Measurements from ENCODE around the gene ATP11A. TPM values are rescaled to one million over a fixed set of nuclear protein-coding genes. Genes with fewer than 3 reads are reported as not detected.

Gene ATP11A
- total and polyA plus RNA-seq, 7 donors = 3.9 to 48.6 (median 26.4) TPM

DNA sequence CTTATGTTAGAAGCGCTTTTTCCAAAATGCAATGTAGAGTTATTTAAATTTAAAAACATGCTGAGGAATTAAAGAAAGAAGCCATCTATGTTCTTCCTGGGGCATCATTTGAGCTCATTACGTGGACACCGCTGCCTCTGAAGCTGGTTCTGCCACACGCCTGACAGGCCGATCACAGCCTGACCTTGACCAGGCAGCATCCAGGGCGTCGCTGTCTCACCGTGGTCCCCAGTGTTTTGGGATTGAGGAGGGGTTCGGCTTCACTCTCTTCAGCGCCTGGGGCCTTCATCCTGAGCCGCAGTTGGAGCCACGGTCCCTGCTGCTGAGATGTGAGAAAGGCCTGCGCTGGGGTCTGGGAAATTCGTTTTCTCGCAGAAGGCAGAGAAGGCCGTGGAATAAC, 64.0 kb downstream of the ATP11A start:
- no peak for ATAC-seq
- Histone ChIP-seq H3K4me3 (no peak overlapping the region), H3K36me3 (ENCODE audit: insufficient read depth in 1 of 2, low read depth in 1 of 2) (no peaks in the 10 kb centered on the region), H3K27ac (no peak overlapping the region), H3K27me3 (ENCODE audit: insufficient read depth in 3 of 3, low read length in 2 of 3) (no peaks in the 10 kb centered on the region), H3K9me3 (no peaks in the 10 kb centered on the region), H3K4me1 (no peaks in the 10 kb centered on the region)
- WGBS, 3 donors = 92 to 96% (median 93%) methylated on average over 16 of the region's 16 CpGs
- intact Hi-C loops (cut with DNase I) = no loop called here
- TF ChIP-seq CTCF (IDR thresholded peaks at IDR 0.05) = no peak
- peak in 1 of 2 donors; percentile 23 for DNase-seq

GRCh38 chr13:112754281-112755025, 64.6 kb downstream of the ATP11A start:
- no peak for TF ChIP-seq CTCF (IDR thresholded peaks at IDR 0.05)
- no peaks in the 10 kb centered on the region for H3K27me3 ChIP-seq (ENCODE audit: insufficient read depth in 3 of 3, low read length in 2 of 3)
- H3K4me3 ChIP-seq = no peak overlapping the region
- no peaks in the 10 kb centered on the region for H3K9me3 ChIP-seq
- no peaks in the 10 kb centered on the region for H3K4me1 ChIP-seq
- H3K27ac ChIP-seq = no peak overlapping the region
- DNase-seq = peak in 1 of 2 donors; percentile 30
- no peak for ATAC-seq
- WGBS, 3 donors = 92 to 94% (median 94%) methylated on average over 29 of the region's 29 CpGs
- H3K36me3 ChIP-seq (ENCODE audit: insufficient read depth in 1 of 2, low read depth in 1 of 2) = no peaks in the 10 kb centered on the region
- intact Hi-C loops (cut with DNase I) = no loop called here

GRCh38 chr13:112755331-112755730, 65.5 kb downstream of the ATP11A start:
- no peaks in the 10 kb centered on the region for H3K4me1 ChIP-seq
- no peak overlapping the region for H3K27ac ChIP-seq
- WGBS, 3 donors = 93% methylated on average over 15 of the region's 15 CpGs
- H3K4me3 ChIP-seq = no peak overlapping the region
- TF ChIP-seq CTCF (IDR thresholded peaks at IDR 0.05) = no peak
- H3K36me3 ChIP-seq (ENCODE audit: insufficient read depth in 1 of 2, low read depth in 1 of 2) = no peaks in the 10 kb centered on the region
- ATAC-seq (no peak), DNase-seq (peak in 1 of 2 donors; percentile 46)
- H3K9me3 ChIP-seq = no peaks in the 10 kb centered on the region
- no peaks in the 10 kb centered on the region for H3K27me3 ChIP-seq (ENCODE audit: insufficient read depth in 3 of 3, low read length in 2 of 3)
- intact Hi-C loops (cut with DNase I) = no loop called here

DNA sequence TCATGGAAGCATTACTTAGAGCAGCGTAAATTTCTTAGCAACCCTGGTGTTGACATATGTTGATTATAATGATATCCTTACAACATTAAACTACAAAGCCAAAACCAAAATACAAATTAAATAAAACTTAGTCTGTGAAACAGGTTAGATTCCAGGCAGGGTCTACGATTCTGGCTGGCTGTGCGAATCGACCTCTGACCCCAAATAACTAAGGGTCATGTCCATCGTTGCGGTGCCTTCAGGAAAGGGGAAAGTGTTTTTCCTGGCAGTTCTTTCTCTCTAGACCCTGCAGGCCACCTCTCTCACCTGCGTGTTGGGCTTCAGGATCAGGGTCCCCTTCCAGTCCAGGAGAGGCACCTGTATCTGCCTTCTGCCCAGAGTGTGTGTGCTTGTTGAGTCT, 66.2 kb downstream of the ATP11A start:
- Histone ChIP-seq H3K27me3 (ENCODE audit: insufficient read depth in 3 of 3, low read length in 2 of 3) (no peaks in the 10 kb centered on the region), H3K4me1 (no peaks in the 10 kb centered on the region), H3K4me3 (no peak overlapping the region), H3K36me3 (ENCODE audit: insufficient read depth in 1 of 2, low read depth in 1 of 2) (no peaks in the 10 kb centered on the region), H3K9me3 (no peaks in the 10 kb centered on the region), H3K27ac (no peak overlapping the region)
- intact Hi-C loops (cut with DNase I) = no loop called here
- no peak for ATAC-seq
- no peak for TF ChIP-seq CTCF (IDR thresholded peaks at IDR 0.05)
- peak in 1 of 2 donors; percentile 6 for DNase-seq
- 88 to 94% (median 92%) methylated on average over 7 of the region's 7 CpGs for WGBS, 3 donors

GRCh38 chr13:112756511-112756966, 66.7 kb downstream of the ATP11A start:
- intact Hi-C loops (cut with DNase I) = no loop called here

More at GRCh38 chr13:112756511-112756966, 66.7 kb downstream of the ATP11A start:
- no peak for TF ChIP-seq CTCF (IDR thresholded peaks at IDR 0.05)
- DNase-seq (peak in 1 of 2 donors; percentile 42), ATAC-seq (no peak)
- H3K27ac ChIP-seq = no peak overlapping the region
- H3K27me3 ChIP-seq (ENCODE audit: insufficient read depth in 3 of 3, low read length in 2 of 3) = no peaks in the 10 kb centered on the region
- H3K4me3 ChIP-seq = no peak overlapping the region
- H3K4me1 ChIP-seq = no peaks in the 10 kb centered on the region
- H3K36me3 ChIP-seq (ENCODE audit: insufficient read depth in 1 of 2, low read depth in 1 of 2) = no peaks in the 10 kb centered on the region
- 93 to 95% (median 94%) methylated on average over 20 of the region's 20 CpGs for WGBS, 3 donors
- H3K9me3 ChIP-seq = no peaks in the 10 kb centered on the region

Data from psoas muscle (tissue), 8 donors.